GM21423 (cell line): ENCODE data around the gene SMC6.

Experiments
- ATAC-seq: cut with Tn5 transposase; IDR thresholded peaks from one replicate; pipeline ENCODE4 v1.9.1; 2021; ENCODE audit warnings: mild to moderate bottlenecking, moderate library complexity; ENCODE audit not compliant: unreplicated experiment

Gene SMC6

GRCh38 chr2:17753803-17754663 is at the start of gene SMC6, which contains the start of gene GEN1:
Gene SMC6, minus strand, starts transcription at chr2:17753810. Its CDS starts 7,864 bp downstream, at chr2:17745946.
Gene GEN1, plus strand, starts transcription at chr2:17754138. Its CDS starts 5,806 bp downstream, at chr2:17759944.
- peak; percentile 69 for ATAC-seq

- no peak for ATAC-seq
These were observed 47.3 kb upstream of the SMC6 start for GRCh38 chr2:17800693-17801458.

GRCh38 chr2:17800219-17800618 is 46.6 kb upstream of the SMC6 start:
- ATAC-seq = no peak

- no peak for ATAC-seq
These were observed 45.9 kb upstream of the SMC6 start for GRCh38 chr2:17799301-17800120.

- ATAC-seq = no peak
These were observed 44.7 kb upstream of the SMC6 start for GRCh38 chr2:17798338-17798737.

- ATAC-seq = no peak
These were observed 41.7 kb upstream of the SMC6 start for GRCh38 chr2:17795309-17795708.

GRCh38 chr2:17793803-17794354 is 40.3 kb upstream of the SMC6 start:
- ATAC-seq = no peak

GRCh38 chr2:17793296-17793695 is 39.7 kb upstream of the SMC6 start:
- ATAC-seq = no peak

GRCh38 chr2:17792515-17792914 is 38.9 kb upstream of the SMC6 start:
- ATAC-seq = peak; percentile 52

- ATAC-seq = no peak
These were observed 38.2 kb upstream of the SMC6 start for GRCh38 chr2:17791817-17792130.

GRCh38 chr2:17791121-17791816 is 37.7 kb upstream of the SMC6 start:
- no peak for ATAC-seq

- ATAC-seq = no peak
These were observed 36.9 kb upstream of the SMC6 start for GRCh38 chr2:17790536-17790935.

GRCh38 chr2:17788773-17789172 is 35.2 kb upstream of the SMC6 start:
- no peak for ATAC-seq

GRCh38 chr2:17786727-17787126 is 33.1 kb upstream of the SMC6 start:
- no peak for ATAC-seq

GRCh38 chr2:17781482-17781881 is 27.9 kb upstream of the SMC6 start:
- ATAC-seq = no peak

GRCh38 chr2:17780546-17780945 is 26.9 kb upstream of the SMC6 start:
- no peak for ATAC-seq

GRCh38 chr2:17772532-17772931 is 18.9 kb upstream of the SMC6 start:
- ATAC-seq = no peak

GRCh38 chr2:17771956-17772355 is 18.3 kb upstream of the SMC6 start:
- ATAC-seq = no peak

GRCh38 chr2:17768894-17769293 is 15.3 kb upstream of the SMC6 start:
- ATAC-seq = no peak

- ATAC-seq = no peak
These were observed 11.8 kb upstream of the SMC6 start for GRCh38 chr2:17765398-17765797.
